ENCODE measurements around the gene FTSJ3.
"Not testable (repeated sequence)": the region's sequence is repeated elsewhere in the genome, so short reads cannot be mapped to it uniquely, and the experiment has no call there.

FTSJ3 gene, protein sequence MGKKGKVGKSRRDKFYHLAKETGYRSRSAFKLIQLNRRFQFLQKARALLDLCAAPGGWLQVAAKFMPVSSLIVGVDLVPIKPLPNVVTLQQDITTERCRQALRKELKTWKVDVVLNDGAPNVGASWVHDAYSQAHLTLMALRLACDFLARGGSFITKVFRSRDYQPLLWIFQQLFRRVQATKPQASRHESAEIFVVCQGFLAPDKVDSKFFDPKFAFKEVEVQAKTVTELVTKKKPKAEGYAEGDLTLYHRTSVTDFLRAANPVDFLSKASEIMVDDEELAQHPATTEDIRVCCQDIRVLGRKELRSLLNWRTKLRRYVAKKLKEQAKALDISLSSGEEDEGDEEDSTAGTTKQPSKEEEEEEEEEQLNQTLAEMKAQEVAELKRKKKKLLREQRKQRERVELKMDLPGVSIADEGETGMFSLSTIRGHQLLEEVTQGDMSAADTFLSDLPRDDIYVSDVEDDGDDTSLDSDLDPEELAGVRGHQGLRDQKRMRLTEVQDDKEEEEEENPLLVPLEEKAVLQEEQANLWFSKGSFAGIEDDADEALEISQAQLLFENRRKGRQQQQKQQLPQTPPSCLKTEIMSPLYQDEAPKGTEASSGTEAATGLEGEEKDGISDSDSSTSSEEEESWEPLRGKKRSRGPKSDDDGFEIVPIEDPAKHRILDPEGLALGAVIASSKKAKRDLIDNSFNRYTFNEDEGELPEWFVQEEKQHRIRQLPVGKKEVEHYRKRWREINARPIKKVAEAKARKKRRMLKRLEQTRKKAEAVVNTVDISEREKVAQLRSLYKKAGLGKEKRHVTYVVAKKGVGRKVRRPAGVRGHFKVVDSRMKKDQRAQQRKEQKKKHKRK

GRCh38 chr17:63827002-63827800 lies at the start of gene FTSJ3, which contains the start of gene PSMC5:
Gene FTSJ3 (minus strand): TSS chr17:63827663. CDS start chr17:63826902, 761 bp downstream.
Gene PSMC5 (plus strand): TSS chr17:63827431. CDS start chr17:63827491, 60 bp downstream.
- peak; percentile 94 for DNase-seq

- DNase-seq = not testable (repeated sequence)
These were observed 47.2 kb upstream of the FTSJ3 start for GRCh38 chr17:63874693-63875092.

DNA sequence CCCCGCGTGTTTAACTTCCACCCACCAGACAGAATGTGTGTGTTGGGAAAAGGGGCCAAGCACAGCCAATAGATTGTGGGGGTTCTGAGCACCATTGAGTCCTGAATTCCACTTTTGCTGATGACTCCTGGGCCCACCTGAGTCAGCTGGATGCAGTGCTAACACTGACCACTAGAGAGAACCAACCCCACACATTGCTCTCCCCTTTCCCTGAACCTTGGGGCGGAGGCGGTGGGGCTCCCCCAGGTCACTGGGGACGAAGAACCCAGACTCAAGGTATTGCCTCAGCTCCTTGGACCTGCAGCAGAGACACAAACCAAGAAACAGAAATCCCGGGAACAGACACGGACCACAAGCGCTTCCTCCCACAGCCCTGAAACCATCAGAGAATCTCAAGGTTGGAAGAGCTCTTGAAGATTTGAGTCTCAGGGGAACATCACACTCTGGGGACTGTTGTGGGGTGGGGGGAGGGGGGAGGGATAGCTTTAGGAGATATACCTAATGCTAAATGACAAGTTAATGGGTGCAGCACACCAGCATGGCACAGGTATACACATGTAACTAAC lies 46.7 kb upstream of the FTSJ3 start:
- not testable (repeated sequence) for DNase-seq

DNA sequence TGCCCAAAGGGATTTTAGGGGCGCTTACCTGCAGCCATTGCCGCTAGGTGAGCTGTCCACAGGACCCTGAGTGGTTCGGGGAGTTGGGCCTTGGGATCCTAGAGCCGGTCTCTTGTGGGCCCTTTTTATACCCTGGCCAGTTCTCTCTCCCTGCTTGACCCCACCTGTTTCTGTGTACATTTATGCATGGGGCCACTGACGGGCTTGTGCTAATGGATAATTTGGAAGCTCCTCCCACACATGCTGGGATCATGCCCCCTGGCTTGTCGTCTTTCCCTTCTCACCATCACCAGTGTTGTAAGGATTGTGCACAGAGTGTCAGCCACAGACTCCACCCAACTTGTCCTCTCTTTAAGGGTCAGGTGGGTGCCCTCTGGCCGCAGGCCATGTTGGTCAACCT lies 46.1 kb upstream of the FTSJ3 start, which contains the start of gene CSH2:
TSS of gene CSH2 (minus strand) at position 101 of the 400 bp plus-strand sequence. CDS start at position 38, 63 bp downstream.
- not testable (repeated sequence) for DNase-seq

DNA sequence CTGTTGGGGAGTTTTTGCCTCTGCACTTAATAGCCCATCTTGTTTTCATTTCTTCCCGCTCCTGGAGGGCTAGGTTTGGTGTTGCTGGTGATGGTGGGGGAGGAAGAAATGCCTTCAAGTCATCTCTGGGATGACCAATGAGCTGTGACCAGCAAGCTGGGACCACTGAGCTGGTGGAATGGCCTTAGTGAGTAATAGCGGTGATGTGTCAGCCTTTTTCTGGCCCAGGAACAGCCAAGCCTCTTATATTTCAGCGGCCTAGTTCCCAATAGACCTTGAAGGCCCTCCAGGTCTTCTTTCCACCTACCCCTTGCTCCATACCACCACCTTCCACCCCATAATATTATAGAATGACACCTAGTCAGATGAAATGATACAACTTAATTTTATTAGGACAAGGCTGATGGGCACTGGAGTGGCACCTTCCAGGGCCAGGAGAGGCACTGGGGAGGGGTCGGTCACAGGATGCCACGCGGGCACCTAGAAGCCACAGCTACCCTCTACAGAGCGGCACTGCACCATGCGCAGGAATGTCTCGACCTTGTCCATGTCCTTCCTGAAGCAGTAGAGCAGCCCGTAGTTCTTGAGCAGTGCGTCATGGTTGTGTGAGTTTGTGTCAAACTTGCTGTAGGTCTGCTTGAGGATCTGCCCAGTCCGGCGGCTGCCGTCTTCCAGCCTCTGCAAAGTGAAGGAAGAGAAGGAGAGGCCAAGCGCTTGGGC lies 44.3 kb upstream of the FTSJ3 start:
- not testable (repeated sequence) for DNase-seq

DNA sequence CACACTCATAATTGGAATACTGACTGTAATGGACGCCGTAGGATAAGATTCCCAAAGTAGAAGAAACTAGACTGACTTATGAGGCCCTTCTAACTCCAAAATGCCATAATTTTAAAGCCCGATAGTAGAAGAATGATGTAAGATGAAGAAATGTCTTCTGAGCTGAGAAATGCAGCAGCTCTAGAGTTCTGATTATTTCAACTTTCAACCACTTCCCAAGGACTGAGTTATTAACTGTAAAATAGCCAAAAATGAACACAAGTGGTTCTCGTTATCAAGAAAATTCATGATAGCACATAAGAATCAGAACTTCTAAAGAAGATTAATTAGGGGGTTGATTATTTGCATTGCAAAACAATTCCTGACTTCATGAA lies 42.8 kb upstream of the FTSJ3 start:
- not testable (repeated sequence) for DNase-seq

GRCh38 chr17:63869491-63870291 lies 42.2 kb upstream of the FTSJ3 start:
- not testable (repeated sequence) for DNase-seq

DNA sequence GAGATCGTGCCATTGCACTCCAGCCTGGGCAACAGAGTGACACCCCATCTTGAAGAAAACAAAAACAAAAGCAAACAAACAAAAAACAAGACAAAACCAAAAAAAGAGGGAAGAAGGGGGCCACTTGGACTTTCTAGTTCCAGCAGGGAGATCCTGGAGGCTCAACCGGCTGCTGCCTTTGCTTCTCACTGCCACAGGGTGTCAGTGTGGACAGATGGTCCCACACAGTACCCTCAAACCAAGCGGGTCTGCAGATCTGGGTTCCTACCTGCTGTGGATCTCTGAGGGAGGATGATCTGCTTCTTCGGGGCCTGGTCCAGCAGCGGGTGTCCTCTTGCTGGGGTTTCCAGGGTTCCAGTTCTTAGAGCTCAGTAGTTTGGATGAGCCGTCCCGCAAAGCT lies 39.2 kb upstream of the FTSJ3 start:
- not testable (repeated sequence) for DNase-seq

DNA sequence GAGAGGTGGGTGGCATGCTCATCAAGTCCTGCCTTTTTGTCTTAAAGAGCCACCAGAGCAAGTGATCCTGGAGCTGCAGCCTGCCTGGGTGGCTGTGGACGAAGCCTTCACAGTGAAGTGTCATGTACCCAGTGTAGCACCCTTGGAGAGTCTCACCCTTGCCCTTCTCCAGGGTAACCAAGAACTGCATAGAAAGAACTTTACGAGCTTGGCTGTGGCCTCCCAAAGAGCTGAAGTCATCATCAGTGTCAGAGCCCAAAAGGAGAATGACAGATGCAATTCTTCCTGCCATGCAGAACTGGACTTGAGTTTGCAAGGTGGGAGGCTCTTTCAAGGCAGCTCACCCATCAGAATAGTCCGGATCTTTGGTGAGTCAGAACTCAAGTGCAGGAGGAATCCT lies 31.8 kb upstream of the FTSJ3 start:
- DNase-seq = no peak

- DNase-seq = not testable (repeated sequence)
These were observed 29.0 kb upstream of the FTSJ3 start for GRCh38 chr17:63856425-63856824.

DNA sequence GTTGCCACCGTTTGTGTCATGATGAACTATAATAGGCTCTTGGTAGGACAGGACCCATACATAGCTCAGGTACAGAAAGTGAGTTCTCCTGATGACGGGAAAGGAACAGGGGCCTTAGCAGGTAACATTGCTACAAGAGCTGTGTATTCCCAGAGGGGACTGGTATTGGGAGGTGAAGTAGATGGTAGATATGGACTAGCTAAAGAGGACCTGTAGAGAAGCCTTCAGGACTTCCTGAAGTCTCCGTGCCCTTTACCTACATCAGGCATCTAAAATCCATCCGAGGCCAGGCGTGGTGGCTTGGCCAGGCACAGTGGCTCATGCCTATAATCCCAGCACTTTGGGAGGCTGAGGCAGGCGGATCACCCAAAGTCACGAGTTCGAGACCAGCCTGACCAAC lies 27.7 kb upstream of the FTSJ3 start:
- DNase-seq = no peak

DNA sequence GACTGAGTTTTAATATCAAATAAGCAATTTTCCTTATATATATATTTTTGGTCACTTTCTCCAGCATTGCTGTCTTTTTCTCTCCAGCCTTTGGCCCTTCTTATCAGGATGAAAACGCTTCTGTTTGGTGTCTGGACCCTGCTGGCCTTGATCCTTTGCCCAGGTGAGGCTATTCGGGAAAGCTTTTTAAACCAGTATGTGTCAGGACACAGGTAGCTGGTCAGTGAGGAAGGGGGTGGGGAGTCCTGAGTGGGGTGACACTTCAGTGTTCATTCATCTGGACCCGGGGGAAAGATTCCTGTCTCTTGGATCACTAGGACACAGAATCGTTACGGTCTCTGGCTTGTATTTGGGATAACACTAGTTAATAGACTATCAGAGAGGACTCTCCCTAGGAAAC lies 27.2 kb upstream of the FTSJ3 start:
- DNase-seq = no peak

GRCh38 chr17:63853260-63853659 lies 25.8 kb upstream of the FTSJ3 start:
- no peak for DNase-seq

DNA sequence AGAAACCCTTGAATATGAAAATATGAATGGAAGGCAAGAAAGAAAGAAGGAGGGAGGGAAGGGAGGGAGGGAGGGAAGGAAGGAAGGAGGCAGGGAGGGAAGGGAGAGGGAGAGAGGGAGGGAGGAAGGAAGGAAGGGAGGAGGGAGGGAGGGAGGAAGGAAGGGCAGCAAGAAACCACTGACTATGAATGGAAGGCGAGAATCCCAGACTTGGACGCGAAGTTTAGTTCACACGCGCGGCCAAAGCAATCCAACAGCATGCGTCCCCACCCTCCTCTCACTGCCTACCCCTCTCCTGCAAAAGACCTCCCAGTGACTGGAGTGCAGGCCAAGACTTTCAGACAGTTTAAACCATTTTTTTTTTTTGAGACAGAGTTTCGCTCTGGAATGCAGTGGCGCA lies 22.9 kb upstream of the FTSJ3 start:
- DNase-seq = no peak

- DNase-seq = no peak
These were observed 21.6 kb upstream of the FTSJ3 start for GRCh38 chr17:63848834-63849689.

GRCh38 chr17:63847525-63848249 lies 20.2 kb upstream of the FTSJ3 start:
- DNase-seq = no peak

- no peak for DNase-seq
These were observed 18.0 kb upstream of the FTSJ3 start for GRCh38 chr17:63845509-63845908.

DNA sequence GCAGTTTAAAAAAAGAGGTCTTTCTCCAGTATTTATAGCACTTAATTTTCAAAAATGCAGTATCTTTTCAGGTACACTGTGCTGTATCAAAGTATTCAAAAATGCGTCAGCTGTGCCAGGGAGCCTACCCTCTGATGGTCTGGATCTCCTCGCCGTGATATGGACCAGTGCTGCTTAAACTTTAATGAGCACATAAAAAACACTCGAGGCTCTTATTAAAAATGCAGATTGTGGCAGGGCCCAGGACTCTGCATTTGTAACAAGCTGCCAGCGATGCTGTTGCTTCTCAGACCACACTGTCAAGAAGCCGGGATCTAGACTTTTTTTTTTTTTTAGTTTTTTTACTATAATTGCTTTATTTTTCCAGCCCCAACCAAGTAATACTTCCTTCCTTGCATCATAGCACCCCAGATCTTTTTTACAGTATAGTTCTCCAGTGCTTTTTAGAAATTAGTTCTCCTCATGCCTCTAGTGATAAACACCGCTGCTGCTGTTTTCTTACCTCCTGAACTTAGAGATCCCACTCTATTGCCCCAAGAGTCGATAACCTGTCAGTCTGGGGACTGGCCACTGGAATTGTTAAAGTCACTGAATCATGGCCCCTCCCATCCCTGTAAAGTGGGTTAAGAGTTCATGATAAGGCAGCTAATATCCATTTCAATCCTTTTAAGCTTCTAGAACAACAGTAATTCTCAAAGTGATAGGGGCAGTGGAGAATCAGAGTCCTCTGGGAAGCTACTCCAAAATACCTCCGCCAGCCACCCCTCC lies 16.6 kb upstream of the FTSJ3 start:
- DNase-seq = no peak
